ENCODE data around the gene ATAD5. TPM values are rescaled to one million over a fixed set of nuclear protein-coding genes. Genes with fewer than 3 reads are reported as not detected.
"Not testable (repeated sequence)": the region's sequence is repeated elsewhere in the genome, so short reads cannot be mapped to it uniquely, and the experiment has no call there.

The ATAD5 gene
- total RNA-seq, 1 donor from 2014 or later, result 5.1 TPM

DNA sequence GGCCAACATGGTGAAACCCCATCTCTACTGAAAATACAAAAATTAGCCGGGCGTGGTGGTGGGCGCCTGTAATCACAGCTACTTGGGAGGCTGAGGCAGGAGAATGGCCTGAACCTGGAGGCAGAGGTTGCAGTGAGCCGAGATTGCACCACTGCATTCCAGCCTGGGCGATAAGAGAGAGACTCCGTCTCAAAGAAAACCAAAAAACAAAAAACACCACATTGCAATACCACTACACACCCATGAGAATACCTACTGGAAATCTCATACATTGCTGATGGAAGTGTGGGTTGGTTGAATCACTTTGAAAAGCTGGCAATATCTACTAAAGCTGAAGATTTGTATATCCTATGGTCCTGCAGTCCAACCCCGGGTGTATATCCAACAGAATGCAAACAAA, 78.4 kb downstream of the ATAD5 start:
- DNase-seq, result not testable (repeated sequence)

- no peak for DNase-seq
Measured at GRCh38 chr17:30913955-30914354, 82.2 kb downstream of the ATAD5 start.

GRCh38 chr17:30915833-30916611, 84.3 kb downstream of the ATAD5 start:
- DNase-seq, result no peak

DNA sequence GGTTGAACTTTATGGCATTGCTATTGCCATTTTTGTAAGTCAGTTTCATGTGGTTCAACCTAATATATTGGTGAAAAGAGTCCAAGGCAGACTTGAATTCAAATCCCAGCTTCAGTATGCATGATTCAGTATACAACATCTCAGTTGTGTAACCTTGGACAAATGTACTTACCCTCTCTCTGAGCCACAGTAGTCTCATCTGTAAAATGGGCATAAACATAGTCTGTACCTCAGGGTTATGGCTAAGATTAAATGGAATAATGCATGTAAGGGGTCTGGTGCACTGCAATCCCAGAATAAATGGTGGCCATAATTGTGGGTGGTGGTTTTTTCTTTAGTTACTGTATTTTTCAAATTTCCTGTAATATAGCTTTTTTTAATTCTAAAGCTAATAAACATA, 85.3 kb downstream of the ATAD5 start:
- DNase-seq, result no peak

- DNase-seq, result no peak
Measured at GRCh38 chr17:30920282-30920681, 88.5 kb downstream of the ATAD5 start.

DNA sequence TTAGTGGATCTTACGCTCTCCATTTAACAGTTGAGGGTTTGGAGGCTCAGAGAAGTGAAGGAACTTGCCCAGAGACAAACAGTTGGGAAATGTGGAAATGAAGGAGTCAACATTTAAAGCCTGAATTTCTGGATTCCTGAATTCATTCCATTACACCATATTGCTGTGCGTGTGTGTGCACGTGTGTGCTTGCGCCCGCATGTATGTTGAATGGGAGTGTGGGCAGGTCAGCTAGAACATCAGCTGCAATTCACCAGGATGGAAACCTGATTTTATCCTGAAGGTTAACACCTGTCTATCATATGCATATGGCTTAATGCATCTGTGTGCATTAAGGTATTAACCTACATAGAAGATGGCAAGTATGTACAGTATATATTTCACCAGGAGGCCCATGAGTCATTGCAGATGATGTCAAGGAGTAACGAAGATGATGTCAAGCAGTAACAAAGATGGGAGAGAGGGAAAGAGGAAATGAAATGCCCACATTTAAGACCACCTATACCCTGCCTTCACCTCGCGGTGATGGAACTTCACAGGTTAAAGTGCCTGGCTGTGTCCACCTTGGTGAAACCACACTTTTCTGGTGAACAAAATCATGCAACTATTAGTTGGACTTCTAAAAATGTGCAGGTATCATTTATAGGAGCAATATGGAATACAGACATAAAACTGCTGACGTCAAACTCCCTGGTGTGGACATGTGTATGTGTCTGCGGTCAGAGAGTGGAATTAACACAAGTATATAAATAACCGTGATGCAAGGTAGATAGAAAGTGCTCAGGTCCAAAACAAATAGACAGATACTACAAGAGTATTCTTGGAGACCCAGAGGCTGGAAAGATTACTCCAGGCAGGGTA, 89.1 kb downstream of the ATAD5 start:
- DNase-seq, result no peak

DNA sequence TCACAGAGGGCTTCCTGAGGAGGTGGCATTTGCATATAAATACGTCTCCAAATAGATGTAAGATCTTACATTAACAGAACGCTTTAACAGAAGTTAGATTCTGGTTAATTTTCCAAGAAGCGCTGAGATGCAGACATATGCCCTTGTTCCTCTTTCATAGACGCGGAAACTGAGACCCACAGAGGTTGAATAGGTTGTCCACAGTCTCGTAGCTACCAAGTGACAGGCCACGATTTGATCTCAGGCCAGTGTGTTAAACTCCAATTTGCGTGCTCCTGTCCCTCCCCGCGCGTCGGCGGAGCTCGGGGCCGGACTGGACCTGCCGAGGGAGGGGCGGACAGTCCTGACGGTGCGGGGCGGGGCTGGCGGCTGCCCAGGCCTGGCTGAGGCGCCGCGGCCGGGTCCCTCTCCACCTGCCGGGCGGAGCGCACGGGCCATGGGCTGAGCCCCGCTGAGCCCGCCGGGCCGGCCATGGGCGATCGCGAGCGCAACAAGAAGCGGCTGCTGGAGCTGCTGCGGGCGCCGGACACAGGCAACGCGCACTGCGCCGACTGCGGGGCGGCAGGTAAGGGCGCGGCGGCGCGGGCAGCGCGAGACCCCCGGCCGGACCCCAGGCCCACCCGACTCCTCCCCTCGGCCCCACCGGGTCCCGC, 89.9 kb downstream of the ATAD5 start, which contains the start of gene ADAP2:
ADAP2 (plus strand) TSS at position 402 of the 653 bp plus-strand sequence; CDS start at position 472, 70 bp downstream.
- DNase-seq, result no peak

DNA sequence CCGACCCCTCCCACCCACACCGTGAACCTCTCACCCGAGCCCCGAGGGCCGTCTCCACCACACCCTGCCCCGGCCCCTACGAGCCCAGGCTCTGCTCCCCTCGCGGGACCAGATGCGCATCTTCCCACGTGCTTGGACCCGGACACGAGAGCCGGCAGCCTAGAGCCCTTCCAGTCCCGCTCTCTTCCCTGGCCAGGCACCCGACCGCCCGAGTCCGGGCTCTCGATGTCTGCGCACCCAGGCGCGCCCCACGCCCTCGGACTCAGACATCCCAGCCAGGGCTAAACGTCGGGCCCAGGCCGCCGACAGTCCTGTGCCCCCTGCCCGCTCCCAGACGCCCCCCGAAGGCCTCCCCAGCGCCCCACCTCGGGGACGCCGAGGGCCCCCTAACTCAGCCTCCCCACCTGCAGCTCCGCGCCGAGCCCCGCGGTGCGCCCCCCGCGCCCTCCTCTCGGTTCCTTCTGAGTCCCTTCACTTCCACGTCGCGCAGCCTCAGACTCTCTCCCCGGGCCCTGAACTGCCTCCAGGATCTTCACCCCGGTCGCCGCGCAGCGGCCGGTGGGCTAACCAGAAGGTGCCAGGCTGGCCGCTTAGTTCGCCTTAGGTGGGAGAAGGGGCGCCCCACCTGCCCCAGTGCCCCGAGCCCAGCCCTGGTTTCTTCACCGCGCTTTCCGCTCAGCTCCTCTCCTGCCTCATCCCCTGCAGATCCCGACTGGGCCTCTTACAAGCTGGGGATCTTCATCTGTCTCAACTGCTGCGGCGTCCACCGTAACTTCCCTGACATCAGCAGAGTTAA, 90.7 kb downstream of the ATAD5 start:
- DNase-seq, result no peak

DNA sequence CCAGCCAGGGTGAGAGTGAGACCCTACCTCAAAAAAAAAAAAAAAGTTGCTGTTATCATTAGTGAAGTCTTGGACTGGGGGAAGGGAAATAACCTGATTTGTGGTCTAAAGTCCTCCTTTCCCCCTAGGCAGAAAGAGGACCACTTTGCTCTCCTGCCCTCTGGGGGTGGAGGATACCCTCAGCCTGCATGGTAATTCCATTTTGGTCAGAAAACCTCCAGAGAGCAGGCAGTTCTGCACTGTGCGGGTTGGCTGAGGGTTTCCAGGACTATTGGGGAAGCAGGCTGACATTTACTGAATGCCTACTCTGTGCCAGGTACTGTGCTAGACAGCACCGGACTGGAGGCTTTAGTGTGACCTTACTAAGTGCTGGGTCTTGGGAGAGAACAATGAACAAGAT, 92.6 kb downstream of the ATAD5 start:
- no peak for DNase-seq

- no peak for DNase-seq
Measured at GRCh38 chr17:30926516-30926915, 94.8 kb downstream of the ATAD5 start.

GRCh38 chr17:30927756-30928155, 96.0 kb downstream of the ATAD5 start:
- no peak for DNase-seq

DNA sequence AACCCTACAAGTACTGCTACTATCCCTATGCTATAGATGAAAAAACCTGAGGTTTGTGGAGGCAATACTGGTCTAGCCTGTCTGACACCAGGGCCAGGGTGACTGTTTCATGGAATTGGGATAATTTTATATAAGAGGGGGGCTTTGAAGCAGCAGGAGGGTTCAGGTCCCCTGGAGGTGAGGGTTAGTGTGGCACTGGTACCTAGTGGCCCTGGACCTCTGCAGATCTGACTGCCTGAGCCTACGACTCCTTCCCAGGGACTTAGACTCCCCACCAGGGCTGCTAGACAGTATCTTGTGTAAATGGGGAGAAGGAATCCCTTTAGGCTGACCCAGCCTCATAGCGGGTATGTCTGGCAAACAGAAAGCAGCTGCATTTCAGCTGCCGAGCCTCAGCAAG, 96.8 kb downstream of the ATAD5 start:
- no peak for DNase-seq

DNA sequence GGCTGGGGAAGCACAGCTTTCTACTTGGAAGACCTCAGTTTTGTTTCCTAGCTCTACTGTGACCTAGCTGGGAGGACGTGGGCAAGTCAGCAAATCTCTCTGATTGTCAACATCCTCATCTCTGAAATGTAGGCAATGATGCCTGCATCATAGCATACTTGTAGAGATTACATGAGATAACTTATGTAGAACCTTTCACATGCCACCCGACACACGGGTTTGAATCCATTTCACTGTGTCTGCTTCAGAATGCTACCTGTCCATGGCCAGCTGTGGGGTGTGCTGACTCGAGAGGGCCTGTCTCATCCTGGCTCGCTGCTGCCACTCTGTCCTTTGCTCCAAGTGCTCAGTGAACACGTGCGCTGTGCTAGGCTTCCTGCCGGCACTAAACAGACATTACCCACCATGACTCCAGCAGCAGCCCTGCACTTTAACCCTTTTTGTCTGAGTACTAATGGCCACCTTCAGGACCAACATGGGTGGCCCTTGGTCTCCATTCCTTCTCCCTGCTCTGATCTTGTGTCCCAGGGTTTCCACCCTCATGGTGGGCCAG, 97.4 kb downstream of the ATAD5 start:
- no peak for DNase-seq

DNA sequence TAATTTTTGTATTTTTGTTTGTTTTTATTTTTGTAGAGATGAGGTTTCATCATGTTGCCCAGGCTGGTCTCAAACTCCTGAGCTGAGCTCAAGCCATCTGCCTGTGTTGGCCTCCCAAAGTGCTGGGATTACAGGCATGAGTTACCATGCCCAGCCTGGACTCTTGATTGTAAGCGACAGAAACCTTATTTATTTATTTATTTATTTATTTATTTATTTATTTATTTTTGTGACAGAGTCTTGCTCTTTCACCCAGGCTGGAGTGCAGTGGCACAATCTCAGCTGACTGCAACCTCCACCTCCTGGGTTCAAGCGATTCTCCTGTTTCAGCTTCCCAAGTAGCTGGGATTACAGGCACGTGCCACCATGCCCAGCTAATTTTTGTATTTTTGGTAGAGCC, 98.1 kb downstream of the ATAD5 start:
- DNase-seq, result not testable (repeated sequence)

GRCh38 chr17:30930495-30930894, 98.7 kb downstream of the ATAD5 start:
- no peak for DNase-seq

- DNase-seq, result not testable (repeated sequence)
Measured at GRCh38 chr17:30931582-30931981, 99.8 kb downstream of the ATAD5 start.

DNA sequence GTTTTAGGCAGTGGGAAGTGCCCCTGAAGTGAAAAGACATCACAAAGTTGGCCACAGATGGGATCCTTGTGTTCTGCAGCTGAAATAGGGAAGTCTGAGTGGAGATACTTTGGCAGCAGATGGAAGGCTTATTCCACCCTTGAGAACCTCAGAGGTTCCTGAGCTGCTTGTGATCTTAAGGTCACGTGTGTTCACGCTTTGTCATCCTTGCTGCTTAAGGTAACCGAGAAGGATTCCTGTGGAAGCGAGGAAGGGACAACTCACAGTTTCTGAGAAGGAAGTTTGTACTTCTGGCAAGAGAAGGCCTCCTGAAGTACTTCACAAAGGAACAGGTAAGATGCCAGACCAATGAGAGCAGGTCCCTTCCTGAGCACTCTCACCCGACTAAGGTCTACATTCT, 102.2 kb downstream of the ATAD5 start:
- no peak for DNase-seq

- DNase-seq, result no peak
Measured at GRCh38 chr17:30939051-30939689, 107.4 kb downstream of the ATAD5 start.

DNA sequence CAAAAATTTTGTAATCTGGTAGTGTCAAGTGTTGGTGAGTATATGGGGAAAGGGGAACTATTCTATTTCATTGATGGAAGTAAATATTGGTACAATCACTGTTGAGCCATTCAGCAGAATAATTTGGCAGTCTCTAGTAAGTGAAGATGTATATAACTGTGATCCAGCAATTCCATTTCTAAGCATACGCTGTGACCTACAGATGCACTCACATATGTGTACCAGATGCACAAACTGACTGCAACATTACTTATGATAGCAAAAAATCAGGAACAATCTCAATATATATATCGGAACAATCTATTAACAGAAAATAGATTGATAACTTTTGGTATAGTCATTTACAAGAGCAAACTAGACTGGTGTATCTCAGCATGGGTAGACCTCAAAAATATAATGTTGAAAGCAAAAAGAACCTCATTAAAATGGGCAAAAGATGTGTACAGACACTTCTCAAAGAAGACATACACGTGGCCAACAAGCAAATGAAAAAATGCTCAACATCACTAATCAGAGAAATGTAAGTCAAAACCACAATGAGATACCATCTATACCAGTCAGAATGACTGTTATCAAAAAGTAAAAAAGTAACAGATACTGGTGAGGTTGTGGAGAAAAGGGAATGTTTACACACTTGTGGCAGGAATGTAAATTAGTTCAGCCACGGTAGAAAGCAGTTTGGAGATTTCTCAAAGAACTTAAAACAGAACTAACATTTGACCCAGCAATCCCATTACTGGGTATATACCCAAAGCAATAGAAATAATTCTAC, 110.7 kb downstream of the ATAD5 start:
- DNase-seq, result peak; percentile 88

Data from skin of body (tissue), 2 donors.